Measurements from ENCODE around the gene PPP1R9B.

The PPP1R9B gene

DNA sequence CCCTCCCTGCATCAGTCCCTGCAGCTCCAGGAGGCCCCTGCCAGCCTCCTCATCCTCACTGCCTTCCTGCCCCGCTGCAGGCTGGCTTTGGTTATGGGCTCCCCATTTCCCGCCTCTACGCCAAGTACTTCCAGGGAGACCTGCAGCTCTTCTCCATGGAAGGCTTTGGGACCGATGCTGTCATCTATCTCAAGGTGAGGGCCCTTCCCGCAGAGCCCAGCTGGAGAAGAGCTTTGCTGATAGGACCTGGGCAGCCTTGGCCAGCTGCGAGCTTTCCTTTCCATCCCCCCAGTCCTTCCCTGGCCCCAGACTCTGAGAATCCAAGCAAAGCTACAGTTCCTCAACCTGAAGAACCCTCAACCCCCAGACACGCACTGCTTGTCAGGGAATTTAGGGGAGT, 41.3 kb downstream of the PPP1R9B start:
- TF ChIP-seq, protein P1, sequence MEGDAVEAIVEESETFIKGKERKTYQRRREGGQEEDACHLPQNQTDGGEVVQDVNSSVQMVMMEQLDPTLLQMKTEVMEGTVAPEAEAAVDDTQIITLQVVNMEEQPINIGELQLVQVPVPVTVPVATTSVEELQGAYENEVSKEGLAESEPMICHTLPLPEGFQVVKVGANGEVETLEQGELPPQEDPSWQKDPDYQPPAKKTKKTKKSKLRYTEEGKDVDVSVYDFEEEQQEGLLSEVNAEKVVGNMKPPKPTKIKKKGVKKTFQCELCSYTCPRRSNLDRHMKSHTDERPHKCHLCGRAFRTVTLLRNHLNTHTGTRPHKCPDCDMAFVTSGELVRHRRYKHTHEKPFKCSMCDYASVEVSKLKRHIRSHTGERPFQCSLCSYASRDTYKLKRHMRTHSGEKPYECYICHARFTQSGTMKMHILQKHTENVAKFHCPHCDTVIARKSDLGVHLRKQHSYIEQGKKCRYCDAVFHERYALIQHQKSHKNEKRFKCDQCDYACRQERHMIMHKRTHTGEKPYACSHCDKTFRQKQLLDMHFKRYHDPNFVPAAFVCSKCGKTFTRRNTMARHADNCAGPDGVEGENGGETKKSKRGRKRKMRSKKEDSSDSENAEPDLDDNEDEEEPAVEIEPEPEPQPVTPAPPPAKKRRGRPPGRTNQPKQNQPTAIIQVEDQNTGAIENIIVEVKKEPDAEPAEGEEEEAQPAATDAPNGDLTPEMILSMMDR (IDR thresholded peaks at IDR 0.05; ENCODE audit: low read length) = no peak
- TF ChIP-seq EZH2 (IDR thresholded peaks at IDR 0.05; ENCODE audit: borderline replicate concordance, low read length) = no peak
- no peaks in the 10 kb centered on the region for H3K9me3 ChIP-seq (ENCODE audit: low read length)
- H3K27ac ChIP-seq (ENCODE audit: low read depth, low read length, poor library complexity, severe bottlenecking) = no peak overlapping the region
- H3K4me2 ChIP-seq (ENCODE audit: low read length) = no peak overlapping the region
- no peaks in the 10 kb centered on the region for H4K20me1 ChIP-seq (ENCODE audit: insufficient read depth, low read length)
- no peak overlapping the region for H3K9ac ChIP-seq (ENCODE audit: low read length)
- no peaks in the 10 kb centered on the region for H3K4me1 ChIP-seq (ENCODE audit: insufficient read depth, low read length, severe bottlenecking)
- H3K4me3 ChIP-seq (ENCODE audit: low read depth, low read length, poor library complexity, severe bottlenecking) = no peak overlapping the region
- H3K79me2 ChIP-seq (ENCODE audit: insufficient read depth, low read length) = no peaks in the 10 kb centered on the region
- H3K9me2 ChIP-seq (ENCODE audit: low read depth, low read length) = no peaks in the 10 kb centered on the region
- no peaks in the 10 kb centered on the region for H3K27me3 ChIP-seq (ENCODE audit: insufficient read depth, low read length)
- no peak overlapping the region for H2AFZ ChIP-seq (ENCODE audit: low read length)
- H3F3A ChIP-seq (ENCODE audit: insufficient read depth, low read length) = no peaks in the 10 kb centered on the region
- H3K36me3 ChIP-seq (ENCODE audit: insufficient read depth, low read length) = no peaks in the 10 kb centered on the region

DNA sequence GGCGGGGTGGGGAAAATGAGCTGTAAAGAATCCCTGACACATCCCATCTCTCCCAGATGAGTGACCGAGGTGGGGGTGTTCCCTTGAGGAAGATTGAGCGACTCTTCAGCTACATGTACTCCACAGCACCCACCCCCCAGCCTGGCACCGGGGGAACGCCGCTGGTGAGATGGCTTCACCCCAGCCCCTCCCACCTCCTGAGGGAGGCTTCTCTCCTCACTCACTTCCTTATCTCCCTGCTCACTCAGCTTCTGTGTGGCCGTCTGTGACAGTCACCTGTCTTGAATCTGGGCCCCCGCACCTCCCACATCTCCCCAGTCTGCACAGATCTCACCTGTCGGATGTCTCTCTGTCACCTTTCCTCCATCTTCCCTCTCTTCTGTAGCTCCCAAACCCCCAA, 41.9 kb downstream of the PPP1R9B start:
- H3K9ac ChIP-seq (ENCODE audit: low read length) = no peak overlapping the region
- no peak overlapping the region for H3K4me3 ChIP-seq (ENCODE audit: low read depth, low read length, poor library complexity, severe bottlenecking)
- H3K4me2 ChIP-seq (ENCODE audit: low read length) = no peak overlapping the region
- no peaks in the 10 kb centered on the region for H4K20me1 ChIP-seq (ENCODE audit: insufficient read depth, low read length)
- H3K4me1 ChIP-seq (ENCODE audit: insufficient read depth, low read length, severe bottlenecking) = no peaks in the 10 kb centered on the region
- H3F3A ChIP-seq (ENCODE audit: insufficient read depth, low read length) = no peaks in the 10 kb centered on the region
- TF ChIP-seq, protein P1 (IDR thresholded peaks at IDR 0.05; ENCODE audit: low read length) = no peak
- TF ChIP-seq EZH2 (IDR thresholded peaks at IDR 0.05; ENCODE audit: borderline replicate concordance, low read length) = no peak
- H3K27ac ChIP-seq (ENCODE audit: low read depth, low read length, poor library complexity, severe bottlenecking) = no peak overlapping the region
- H2AFZ ChIP-seq (ENCODE audit: low read length) = no peak overlapping the region
- no peaks in the 10 kb centered on the region for H3K79me2 ChIP-seq (ENCODE audit: insufficient read depth, low read length)
- H3K27me3 ChIP-seq (ENCODE audit: insufficient read depth, low read length) = no peaks in the 10 kb centered on the region
- no peaks in the 10 kb centered on the region for H3K36me3 ChIP-seq (ENCODE audit: insufficient read depth, low read length)
- no peaks in the 10 kb centered on the region for H3K9me2 ChIP-seq (ENCODE audit: low read depth, low read length)
- H3K9me3 ChIP-seq (ENCODE audit: low read length) = no peaks in the 10 kb centered on the region

DNA sequence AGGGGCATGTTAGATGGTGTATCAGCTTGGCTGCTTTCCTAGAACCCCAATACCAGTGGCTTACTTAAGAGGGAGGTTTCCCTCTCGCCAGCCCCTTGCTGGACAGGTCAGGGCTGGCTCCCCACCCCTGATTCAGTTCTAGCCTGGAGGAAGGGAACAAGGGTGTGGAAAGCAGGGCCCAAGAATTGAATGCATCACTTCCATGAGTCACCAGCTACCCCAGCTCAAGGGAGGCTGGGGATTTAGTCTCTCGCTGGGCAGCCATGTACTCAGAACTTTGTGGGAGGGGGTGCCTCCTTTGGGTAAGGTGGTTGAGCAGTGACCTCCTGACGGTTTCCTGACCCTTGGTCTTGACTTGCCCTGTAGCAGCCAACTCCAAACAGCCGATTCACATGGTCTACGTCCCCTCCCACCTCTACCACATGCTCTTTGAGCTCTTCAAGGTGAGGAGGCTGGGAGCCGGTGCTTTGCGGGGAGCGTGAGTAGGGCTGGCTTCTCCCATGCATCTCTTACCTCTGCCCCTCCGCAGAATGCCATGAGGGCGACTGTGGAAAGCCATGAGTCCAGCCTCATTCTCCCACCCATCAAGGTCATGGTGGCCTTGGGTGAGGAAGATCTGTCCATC, 42.6 kb downstream of the PPP1R9B start:
- Histone ChIP-seq H3F3A (ENCODE audit: insufficient read depth, low read length) (no peaks in the 10 kb centered on the region), H3K9ac (ENCODE audit: low read length) (no peak overlapping the region), H4K20me1 (ENCODE audit: insufficient read depth, low read length) (no peaks in the 10 kb centered on the region), H3K36me3 (ENCODE audit: insufficient read depth, low read length) (no peaks in the 10 kb centered on the region), H3K79me2 (ENCODE audit: insufficient read depth, low read length) (no peaks in the 10 kb centered on the region), H3K4me3 (ENCODE audit: low read depth, low read length, poor library complexity, severe bottlenecking) (no peak overlapping the region), H3K9me2 (ENCODE audit: low read depth, low read length) (no peaks in the 10 kb centered on the region), H3K4me1 (ENCODE audit: insufficient read depth, low read length, severe bottlenecking) (no peaks in the 10 kb centered on the region), H2AFZ (ENCODE audit: low read length) (no peak overlapping the region), H3K9me3 (ENCODE audit: low read length) (no peaks in the 10 kb centered on the region), H3K4me2 (ENCODE audit: low read length) (no peak overlapping the region), H3K27me3 (ENCODE audit: insufficient read depth, low read length) (no peaks in the 10 kb centered on the region), H3K27ac (ENCODE audit: low read depth, low read length, poor library complexity, severe bottlenecking) (no peak overlapping the region)
- TF ChIP-seq, protein P1 (IDR thresholded peaks at IDR 0.05; ENCODE audit: low read length) = no peak
